Measurements from ENCODE around the gene ZNF311.
"Not testable (repeated sequence)": the region's sequence is repeated elsewhere in the genome, so short reads cannot be mapped to it uniquely, and the experiment has no call there.

ZNF311 gene

GRCh38 chr6:28982476-28983266 is 22.4 kb downstream of the ZNF311 start:
- peak; percentile 12 for DNase-seq

- peak; percentile 61 for DNase-seq
Observed at GRCh38 chr6:28981833-28982475, 23.2 kb downstream of the ZNF311 start.

DNA sequence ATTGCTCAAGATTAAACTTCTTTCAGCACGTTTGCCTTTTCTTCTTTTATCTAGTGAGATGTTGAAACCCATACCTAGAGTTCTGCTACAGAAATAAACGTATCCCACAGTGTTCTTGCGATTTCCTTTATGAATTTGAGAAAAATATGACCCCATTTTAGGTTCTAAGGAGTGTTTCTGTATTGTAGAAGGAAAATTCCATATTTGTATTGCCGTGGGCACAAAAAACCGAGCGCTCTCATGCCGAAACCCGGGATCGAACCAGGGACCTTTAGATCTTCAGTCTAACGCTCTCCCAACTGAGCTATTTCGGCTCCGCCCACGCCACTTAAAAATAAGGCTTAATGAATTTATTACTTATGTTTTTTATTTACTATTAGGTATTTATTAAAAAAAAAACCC is 23.7 kb downstream of the ZNF311 start:
- DNase-seq, result peak; percentile 60

DNA sequence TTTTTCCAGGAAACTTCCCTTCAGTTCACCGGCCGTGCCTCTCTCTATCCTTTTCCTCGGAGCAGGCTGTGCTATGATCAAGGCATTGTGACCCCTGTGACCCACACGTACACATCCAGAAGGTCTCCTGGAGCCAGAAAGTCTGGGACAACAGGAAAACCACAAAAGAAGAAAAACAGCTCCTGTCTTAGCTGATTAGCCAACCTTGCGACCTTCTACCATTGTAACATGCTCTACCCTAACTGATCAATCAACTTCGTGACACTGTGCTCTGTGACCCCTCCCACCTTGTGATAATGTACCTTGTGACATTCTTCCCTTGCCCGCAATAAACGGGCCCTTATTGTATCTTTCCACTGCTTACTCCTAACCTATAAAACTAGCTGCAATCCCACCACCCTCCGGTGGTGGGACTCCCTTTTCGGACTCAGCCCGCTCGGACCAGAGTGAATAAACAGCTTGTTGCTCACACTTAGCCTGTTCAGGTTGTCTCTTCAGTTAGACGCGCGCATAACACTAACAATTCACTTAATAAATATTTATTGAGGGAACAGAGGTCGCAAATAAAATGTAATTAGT is 24.2 kb downstream of the ZNF311 start:
- DNase-seq, result peak; percentile 14

DNA sequence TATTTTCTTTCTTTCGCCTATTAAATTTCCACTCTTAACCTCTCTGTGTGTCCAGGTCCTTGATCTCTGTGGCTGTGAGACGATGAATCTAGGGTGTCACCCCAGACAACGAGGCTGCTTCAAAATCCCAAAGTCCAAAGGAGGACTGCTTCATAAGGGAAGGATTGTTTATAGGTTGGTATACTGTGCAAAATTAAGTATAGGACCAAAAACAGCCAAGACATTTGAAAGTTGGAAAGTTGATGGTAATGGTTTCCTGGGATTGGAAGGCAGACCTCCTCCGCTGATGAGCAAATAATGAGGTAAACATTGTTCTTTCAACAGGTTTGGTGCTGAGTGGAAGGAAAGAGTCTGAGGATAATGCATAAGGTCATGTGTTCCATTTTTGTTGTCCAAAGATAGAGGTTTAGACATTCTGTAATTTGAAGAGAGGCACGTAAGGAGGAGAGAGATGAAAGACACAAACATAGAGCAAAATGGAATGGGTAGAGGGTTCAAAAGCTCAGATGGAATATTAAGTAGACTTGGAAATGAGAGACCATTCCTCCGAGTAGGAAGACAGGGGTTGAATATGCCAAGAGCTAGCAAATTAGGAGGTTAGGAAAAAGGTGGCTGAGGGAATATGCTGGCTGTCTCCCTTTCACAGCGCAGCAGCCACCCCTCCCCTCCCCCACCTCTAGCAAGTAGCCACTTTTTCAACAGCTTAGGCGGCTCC is 24.8 kb downstream of the ZNF311 start:
- DNase-seq, result no peak

DNA sequence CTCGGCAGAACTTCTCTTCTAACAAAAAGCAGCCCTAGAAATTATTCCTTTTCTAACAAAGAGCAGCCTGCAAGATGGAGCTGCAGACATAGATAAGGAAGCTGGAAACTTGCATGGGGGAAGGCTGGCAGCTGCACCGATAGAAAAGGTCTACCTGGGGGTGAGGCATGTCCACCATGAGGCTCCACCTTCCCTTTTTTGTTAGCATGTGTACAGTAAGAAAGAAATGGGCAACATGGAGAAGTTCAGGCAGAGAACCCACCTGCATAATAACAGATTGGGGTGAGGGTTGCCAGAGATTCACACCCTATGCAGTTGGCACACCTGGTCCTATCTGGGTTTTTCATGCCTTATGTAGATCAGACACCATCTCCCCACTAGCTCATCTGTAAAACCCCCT is 25.4 kb downstream of the ZNF311 start:
- no peak for DNase-seq

DNA sequence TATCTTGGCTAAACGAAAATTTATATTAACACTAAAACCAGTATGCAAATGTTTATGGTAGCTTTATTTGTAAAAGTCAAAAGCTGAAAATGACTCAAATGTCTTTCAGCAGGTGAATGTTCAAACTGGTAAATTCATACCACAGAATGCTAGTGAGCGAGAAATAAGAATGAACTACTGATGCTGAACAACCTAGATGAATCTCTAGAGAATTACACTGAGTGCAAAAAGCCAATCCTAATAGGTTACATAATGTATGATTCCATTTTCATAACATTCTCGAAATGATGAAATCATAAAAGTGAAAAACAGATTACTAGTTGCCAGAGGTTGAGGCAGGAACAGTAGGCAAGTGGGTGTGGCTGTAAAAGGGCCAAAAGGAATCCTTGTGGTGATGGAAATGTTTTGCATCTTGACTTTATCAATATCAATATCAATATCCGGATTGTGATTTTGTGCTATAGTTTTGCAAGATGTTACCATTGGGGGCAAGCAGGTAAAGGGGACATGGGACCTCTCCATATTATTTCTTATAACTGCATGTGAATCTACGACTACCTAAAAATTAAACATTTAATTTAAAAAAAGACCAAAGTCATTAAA is 26.1 kb downstream of the ZNF311 start:
- no peak for DNase-seq

GRCh38 chr6:28978133-28978491 is 27.0 kb downstream of the ZNF311 start:
- no peak for DNase-seq

- DNase-seq, result no peak
Observed at GRCh38 chr6:28977341-28978132, 27.6 kb downstream of the ZNF311 start.

DNA sequence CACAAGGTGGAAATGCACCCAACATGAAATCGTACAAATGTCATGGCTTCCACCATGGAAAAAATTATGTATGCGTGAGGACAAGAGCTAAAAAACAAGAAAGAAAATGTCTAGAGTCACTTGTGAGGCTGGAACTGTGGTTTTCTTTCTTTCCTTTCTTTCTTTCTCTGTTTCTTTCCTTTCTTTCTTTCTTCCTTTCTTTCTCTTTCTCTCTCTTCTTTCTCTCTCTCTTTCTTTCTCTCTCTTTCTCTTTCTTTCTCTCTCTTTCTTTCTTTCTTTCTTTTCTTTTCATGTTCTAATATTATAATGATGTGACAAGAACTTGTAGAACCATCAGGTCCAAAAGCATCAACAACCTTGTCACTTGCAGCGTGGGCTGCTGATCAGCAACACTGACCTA is 28.4 kb downstream of the ZNF311 start:
- DNase-seq, result no peak

DNA sequence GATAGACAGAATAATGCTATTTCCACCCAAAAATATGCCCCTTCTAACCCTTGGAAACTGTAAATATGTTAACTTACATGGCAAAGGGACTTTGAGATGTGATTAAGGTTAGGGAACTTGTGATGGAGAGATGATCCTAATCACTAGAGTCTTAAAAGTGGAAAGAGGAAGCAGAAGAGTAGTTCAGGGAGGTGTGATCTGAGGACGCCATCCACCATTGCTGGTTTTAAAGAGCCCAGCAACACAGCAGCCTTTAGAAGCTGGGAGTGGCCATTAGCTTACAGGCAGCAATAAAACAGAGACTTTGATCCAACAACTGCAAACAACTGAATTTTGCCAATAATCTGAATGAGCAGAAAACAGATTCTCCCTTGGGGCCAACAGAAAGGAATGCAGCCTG is 30.6 kb downstream of the ZNF311 start:
- no peak for DNase-seq

DNA sequence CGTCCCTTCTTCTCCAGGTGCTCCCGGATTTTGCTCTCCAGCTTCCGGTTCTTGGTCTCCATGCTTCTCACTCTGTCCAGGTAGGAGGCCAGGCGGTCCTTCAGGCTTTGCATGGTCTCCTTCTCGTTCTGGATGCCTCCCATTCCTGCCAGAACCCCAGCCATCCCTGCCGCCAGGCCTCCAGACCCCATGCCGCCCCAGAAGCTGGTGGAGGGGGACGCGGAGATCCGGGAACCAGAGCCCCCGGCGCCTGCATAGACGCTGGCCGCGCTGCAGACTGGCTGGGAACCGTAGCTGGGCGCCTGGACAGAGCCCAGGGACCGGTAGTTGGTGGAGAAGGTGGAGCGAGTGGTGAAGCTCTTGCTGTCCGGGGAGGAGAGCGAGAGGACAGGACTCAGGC is 35.1 kb downstream of the ZNF311 start:
- not testable (repeated sequence) for DNase-seq

- no peak for DNase-seq
Observed at GRCh38 chr6:28969129-28969528, 36.0 kb downstream of the ZNF311 start.

GRCh38 chr6:28968476-28968875 is 36.6 kb downstream of the ZNF311 start:
- no peak for DNase-seq

DNA sequence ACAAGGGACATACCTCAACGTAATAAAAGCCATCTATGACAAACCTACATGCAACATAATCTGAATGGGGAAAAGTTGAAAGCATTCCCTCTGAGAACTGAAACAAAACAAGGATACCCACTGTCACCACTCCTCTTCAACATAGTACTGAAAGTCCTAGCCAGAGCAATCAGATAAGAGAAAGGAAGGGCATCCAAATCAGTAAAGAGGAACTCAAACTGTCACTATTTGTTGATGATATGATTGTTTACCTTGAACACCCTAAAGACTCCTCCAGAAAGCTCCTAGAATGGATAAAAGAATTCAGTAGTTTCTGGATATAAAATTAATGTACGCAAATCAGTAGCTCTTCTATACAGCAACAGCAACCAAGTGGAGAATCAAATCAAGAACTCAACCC is 39.4 kb downstream of the ZNF311 start:
- no peak for DNase-seq

GRCh38 chr6:28960846-28961500 is 44.1 kb downstream of the ZNF311 start:
- no peak for DNase-seq

DNA sequence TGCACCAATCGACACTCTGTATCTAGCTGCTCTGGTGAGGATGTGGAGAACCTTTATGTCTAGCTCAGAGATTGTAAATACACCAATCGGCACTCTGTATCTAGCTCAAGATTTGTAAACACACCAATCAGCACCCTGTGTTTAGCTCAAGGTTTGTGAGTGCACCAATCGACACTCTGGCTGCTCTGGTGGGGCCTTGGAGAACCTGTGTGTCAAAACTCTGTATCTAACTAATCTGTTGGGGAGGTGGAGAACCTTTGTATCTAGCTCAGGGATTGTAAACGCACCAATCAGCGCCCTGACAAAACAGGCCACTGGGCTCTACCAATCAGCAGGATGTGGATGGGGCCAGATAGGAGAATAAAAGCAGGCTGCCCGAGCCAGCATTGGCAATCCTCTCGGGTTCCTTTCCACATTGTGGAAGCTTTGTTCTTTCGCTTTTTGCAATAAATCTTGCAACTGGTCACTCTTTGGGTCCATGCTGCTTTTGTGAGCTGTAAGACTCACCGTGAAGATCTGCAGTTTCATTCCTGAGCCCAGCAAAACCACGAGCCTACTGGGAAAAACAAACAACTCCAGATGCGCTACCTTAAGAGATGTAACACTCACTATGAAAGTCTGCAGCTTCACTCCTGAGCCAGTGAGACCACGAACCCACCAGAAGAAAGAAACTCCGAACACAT is 46.4 kb downstream of the ZNF311 start:
- DNase-seq, result not testable (repeated sequence)

- not testable (repeated sequence) for DNase-seq
Observed at GRCh38 chr6:28957795-28958314, 47.3 kb downstream of the ZNF311 start.

DNA sequence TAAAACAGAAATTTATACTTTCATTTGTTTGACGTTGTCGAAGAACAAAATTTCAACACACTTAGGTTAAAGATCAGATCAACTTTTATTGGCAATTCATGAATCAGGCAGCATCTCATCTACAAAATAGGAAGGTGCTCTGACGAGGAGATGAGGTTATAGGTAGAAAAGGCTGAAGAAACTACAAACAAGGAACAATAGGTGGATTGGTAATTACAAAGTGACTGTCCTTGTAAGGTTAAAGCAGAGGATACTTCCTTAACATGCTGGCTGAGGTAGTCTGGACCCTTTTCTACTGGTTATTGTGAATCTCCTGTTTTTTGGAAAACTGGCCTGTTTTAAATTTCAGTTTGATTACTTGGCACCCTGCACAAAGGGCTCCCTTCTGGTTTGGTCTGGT is 48.8 kb downstream of the ZNF311 start:
- DNase-seq, result no peak

DNA sequence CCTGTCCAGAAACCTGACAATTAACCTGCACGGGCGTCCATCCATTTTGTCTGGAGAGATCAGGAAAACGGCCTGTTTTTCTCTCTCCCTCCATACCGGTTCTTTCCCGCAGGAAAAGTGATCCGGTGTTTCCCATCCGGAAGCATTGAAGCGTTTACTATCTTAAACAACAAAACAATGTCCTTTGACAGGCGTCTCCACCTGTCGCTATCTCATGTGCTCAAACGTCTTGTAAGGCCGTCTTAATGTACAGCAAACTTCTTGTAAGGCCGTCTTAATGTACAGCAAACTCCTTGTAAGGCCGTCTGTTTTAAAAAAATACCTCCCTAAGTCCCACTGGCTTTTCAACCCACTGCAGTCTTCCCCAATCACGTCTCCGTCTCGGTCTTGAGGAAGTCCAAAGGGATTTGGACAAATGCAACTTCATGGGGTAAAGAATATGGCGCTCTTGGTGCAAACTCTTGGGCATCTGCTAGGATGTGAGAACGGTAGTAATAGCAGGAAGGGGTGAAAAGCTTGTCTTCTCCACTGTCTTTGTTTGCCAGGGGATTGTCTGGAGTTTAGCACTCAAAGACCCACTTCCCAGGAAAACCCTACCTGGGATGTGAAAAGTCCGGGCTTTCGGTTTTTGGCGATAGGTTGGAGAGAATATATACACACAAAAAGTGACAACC is 51.4 kb downstream of the ZNF311 start:
- DNase-seq, result no peak

Data from effector CD4-positive, alpha-beta T cell (primary cell).